Midbrain (tissue), 1 donor: ENCODE measurements around the gene CD300C.
"Not testable (repeated sequence)": the region's sequence is repeated elsewhere in the genome, so short reads cannot be mapped to it uniquely, and the experiment has no call there.

ENCODE experiments used
- DNase-seq: peaks from one replicate; lab custom pipeline; 2025; lab: John Stamatoyannopoulos, UW

The CD300C gene

DNA sequence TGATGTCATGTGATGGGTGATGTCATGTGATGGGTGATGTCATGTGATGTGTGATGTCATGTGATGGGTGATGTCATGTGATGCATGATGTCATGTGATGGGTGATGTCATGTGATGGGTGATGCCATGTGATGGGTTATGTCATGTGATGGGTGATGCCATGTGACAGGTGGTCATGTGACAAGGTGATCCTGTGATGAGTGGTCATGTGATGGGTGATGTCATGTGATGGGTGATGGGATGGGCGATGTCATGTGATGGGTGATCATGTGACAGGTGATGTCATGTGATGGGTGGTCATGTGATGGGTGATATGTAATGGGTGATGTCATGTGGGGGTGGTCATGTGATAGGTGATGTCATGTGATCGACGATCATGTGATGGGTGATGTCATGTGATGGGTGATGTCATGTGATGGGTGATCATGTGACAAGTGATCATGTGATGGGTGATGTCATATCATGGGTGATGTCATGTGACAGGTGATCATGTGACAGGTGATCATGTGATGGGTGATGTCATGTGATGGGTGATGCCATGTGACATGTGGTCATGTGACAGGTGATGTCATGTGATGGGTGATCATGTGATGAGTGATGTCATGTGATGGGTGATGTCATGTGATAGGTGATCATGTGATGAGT, 31.8 kb downstream of the CD300C start:
- no peak for DNase-seq

DNA sequence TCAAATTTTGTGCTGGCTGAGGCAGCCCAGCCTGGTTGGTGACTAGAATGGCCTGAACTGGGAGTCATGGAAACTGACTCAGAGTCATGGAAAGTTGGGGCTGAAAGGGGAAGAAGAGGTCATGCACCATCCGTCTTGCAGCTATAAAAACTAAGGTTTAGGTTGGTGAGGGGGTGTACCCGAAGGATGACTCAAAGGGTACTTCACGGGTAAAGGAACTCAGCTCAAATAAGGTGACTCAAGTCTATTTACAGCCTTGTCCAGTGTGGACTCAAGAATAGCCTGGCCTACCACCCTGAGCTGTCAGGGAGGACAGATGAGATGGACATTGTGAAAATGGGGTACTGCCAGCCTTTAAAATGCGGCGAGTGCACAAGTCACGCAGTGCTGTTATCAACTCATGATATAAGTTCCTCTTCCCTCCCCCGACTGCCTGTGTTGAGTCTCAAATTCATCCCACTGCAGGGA, 33.3 kb downstream of the CD300C start:
- no peak for DNase-seq

DNA sequence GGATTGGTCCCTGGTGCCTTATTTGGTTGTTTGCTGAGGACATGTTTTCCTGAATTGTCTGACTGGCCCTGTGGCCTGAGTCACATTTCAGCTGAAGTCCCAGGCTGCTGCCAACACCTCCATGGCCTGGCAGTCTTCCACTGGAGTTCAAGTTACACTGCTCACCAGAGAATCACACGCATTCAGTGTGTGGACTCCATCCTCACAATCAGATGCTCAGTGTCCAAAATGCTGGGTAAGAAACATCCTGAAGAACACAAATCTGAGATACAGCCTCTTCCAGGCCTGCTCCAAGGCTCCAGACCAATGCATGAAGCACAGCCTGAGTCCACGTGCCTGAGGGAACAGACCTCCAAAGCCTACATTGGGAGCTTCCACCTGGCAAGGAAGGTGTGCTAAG, 33.9 kb downstream of the CD300C start:
- no peak for DNase-seq

DNA sequence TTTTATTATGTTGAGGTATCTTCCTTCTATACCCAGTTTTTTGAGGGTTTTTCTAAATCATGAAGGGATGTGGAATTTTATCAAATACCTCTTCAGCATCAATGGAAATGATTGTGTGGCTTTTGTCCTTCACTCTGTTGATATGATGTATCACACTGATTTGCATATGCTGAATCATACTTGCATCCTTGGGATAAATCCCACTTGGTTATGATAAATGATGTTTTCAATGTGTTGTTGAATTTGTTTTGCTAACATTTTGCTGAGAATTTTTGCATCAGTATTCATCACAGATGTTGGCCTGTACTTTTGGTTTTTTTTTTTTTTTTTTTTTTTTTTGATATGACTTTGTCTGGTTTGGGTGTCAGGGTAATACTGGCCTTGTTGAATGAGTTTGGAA, 37.8 kb downstream of the CD300C start:
- DNase-seq: no peak

DNA sequence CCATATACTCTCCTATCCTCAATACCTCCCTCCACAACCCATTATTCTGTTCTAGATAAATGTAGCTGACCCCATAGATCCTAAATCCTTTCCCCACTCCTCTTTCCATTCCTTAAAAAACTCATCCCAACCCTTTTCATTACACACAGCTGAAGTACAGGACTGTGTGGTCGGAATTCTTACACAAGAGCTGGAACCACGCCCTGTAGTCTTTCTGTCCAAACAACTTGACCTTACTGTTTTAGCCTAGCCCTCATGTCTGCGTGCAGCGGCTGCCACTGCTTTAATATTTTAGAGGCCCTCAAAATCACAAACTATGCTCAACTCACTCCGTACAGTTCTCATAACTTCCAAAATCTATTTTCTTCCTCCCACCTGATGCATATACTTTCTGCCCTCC, 42.0 kb downstream of the CD300C start:
- DNase-seq: not testable (repeated sequence)

DNA sequence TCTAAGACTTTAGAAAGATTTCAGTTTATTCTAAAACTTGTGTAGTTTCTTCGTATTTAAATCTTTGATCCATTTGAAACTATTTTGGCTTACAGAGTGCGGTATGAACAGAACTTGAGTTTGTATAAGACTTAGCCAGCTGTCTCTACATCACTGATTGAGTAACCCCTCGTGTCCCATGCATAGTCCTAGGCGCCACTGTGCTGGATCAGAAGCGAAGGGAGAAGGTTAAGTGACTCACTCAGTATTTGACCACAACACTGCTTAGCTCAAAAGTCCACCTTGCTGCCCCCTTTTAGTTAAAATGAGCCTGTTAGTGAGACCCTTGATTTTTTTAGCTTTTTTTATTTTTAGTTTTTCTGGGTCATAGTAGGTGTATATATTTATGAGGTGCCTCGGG, 43.1 kb downstream of the CD300C start:
- DNase-seq: no peak

DNA sequence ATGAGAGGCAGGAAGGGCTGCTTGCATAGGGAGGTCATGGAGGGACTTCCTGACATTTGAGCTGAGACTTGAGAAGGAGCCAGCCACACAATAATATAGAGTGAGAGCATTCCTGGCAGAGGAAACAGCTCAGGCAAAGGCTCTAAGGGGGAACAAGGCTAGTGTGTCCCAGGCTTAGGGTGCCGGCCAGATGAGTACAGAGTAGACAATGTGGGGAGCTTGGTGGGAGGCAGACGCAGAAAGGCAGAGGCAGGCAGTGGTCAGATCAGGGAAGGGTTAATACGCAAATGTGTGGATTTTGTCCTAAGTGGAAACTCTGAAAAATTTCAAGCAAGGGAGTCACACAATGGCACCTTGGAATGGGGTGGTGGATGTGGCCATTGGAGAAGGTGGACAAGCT, 45.9 kb downstream of the CD300C start:
- DNase-seq: no peak

DNA sequence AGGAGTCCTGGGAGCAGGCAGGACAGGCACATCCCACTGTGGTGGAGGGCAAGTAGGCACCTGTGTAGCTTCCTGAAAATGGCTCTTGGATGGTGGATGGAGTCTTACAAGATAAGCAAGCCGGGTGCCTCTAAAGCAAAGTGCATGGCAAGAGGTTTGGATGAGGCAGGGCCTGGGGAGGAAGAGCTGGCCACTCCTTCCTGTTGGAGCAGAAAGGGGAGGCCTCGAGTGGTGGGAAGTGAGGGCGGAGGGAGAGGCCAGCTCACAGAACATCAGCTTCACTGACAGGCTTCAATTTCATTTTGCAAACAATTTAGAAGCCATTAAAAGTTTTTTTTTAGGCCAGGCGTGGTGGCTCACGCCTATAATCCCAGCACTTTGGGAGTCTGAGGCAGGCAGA, 48.4 kb downstream of the CD300C start:
- DNase-seq: no peak

DNA sequence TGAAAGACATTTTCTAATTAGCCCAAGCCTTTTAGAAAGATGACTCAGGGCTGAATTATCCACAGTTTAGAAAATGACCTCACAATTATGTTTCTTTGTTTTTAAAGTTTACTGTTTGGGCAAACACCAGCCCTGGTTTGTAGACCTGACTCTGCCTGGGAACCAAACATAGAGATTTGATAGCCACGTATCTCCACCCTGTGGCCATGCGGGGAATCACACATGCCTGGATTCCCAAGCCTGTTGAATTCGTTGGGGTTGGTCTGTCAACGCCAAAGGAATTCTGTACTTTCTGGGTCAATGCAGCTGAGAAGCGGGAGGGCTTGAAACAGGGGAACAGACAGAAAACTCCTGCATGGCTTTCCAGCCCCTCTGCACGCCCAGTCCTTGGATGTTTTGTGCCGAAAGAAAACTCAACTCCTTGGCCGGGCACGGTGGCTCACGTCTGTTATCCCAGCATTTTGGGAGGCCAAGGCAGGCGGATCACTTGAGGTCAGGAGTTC, 52.5 kb downstream of the CD300C start:
- DNase-seq: peak; percentile 65

DNA sequence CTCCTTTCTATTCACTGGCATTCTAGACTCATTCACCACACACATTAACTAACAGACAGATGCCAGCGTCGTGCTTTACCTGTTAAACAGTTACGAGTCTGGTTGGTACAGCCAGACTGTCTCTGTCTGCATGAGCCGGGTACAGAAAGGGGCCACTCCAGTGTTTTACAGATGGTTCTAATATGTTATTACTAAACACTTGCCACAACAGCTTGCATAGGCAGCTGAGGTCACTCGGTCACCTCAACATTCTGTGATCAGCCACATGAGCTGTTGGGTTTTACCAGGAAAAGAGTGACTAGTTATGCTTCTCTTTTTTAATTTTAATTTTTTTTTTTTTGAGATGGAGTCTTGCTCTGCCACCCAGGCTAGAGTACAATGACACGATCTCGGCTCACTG, 54.3 kb downstream of the CD300C start:
- no peak for DNase-seq
